Calu3 (cell line): ENCODE measurements around the gene PPP2CA. TPM values are rescaled to one million over a fixed set of nuclear protein-coding genes. Genes with fewer than 3 reads are reported as not detected.
"Not testable (repeated sequence)": the region's sequence is repeated elsewhere in the genome, so short reads cannot be mapped to it uniquely, and the experiment has no call there.

ENCODE experiments used
- BruUV-seq: library from RNA; stranded (reverse); fragments of 400-500 nt; replicated peaks from 2 replicates; lab custom pipeline; 2021; lab: Mats Ljungman, UMichigan
- CTCF ChIA-PET: fragments of 300-600 bp; sonication (Branson Sonifier 250); formaldehyde crosslinking; loops from one replicate; lab custom pipeline; 2022; ENCODE audit warnings: antibody characterized with exemption; lab: Charles Lee
- DNase-seq: peaks from one replicate; pipeline ENCODE4 v3.0.0; 2022
- H3K27ac Mint-ChIP-seq: one replicate; pipeline ENCODE4 v1.8.0; 2022; ENCODE audit warnings: mixed read lengths; ENCODE audit not compliant: unreplicated experiment
- H3K27me3 Mint-ChIP-seq: one replicate; pipeline ENCODE4 v1.8.0; 2022; ENCODE audit warnings: mixed read lengths; ENCODE audit not compliant: unreplicated experiment
- H3K36me3 Mint-ChIP-seq: one replicate; pipeline ENCODE4 v1.8.0; 2022; ENCODE audit warnings: mild to moderate bottlenecking, moderate library complexity, mixed read lengths; ENCODE audit not compliant: insufficient read depth, unreplicated experiment
- H3K4me1 Mint-ChIP-seq: one replicate; pipeline ENCODE4 v1.8.0; 2022; ENCODE audit warnings: mild to moderate bottlenecking, low read depth, mixed read lengths; ENCODE audit not compliant: unreplicated experiment
- H3K4me3 Mint-ChIP-seq: one replicate; pipeline ENCODE4 v1.8.0; 2022; ENCODE audit warnings: mild to moderate bottlenecking, low read depth, moderate library complexity, mixed read lengths; ENCODE audit not compliant: unreplicated experiment
- H3K9me3 Mint-ChIP-seq: one replicate; pipeline ENCODE4 v1.8.0; 2022; ENCODE audit warnings: low read depth, mixed read lengths; ENCODE audit not compliant: unreplicated experiment
- CTCF ChIP-seq: fragments of 200-600 bp; IDR thresholded peaks from one replicate; pipeline ENCODE4 v1.8.0; 2022; ENCODE audit warnings: antibody characterized with exemption; ENCODE audit not compliant: unreplicated experiment
- intact Hi-C: fragments of 100-400 bp; cut with micrococcal nuclease; formaldehyde crosslinking; loops from one replicate; pipeline ENCODE4 v1.10.0; 2022; ENCODE audit not compliant: unreplicated experiment
- total RNA-seq: library from RNA; stranded (reverse); gene quantifications from 2 replicates; pipeline ENCODE4 v1.2.3, GENCODE V29; 2022

The PPP2CA gene
- total RNA-seq, 1 experiment from 2014 or later = 260 TPM

- BruUV-seq = TSS peak; percentile 34
- Mint-ChIP-seq H3K4me1 (peaks cover 44% of the 10 kb centered on the region), H3K27me3 (no peaks in the 10 kb centered on the region), H3K27ac (peak overlapping the region; percentile 94), H3K4me3 (peak overlapping the region; percentile 93), H3K36me3 (peaks cover 68% of the 10 kb centered on the region), H3K9me3 (no peaks in the 10 kb centered on the region)
- CTCF ChIA-PET = interaction anchor here (0.6 to 3.4 kb wide), 11 partner anchors 11 to 601 kb away, joined by 3 to 22 read pairs (median 6); no protein-coding TSS in a partner anchor
- peak; percentile 76 for DNase-seq
- intact Hi-C loops = loop anchor here (2.0 to 5.0 kb wide), 4 partner anchors 38 to 147 kb away; partner anchors contain the start of gene UBE2B
- TF ChIP-seq CTCF = peak; percentile 26
Measured at GRCh38 chr5:134224888-134225779, 739 bp downstream of the PPP2CA start.

- no peak for DNase-seq
Measured at GRCh38 chr5:134223406-134224248, 2.2 kb downstream of the PPP2CA start.

DNA sequence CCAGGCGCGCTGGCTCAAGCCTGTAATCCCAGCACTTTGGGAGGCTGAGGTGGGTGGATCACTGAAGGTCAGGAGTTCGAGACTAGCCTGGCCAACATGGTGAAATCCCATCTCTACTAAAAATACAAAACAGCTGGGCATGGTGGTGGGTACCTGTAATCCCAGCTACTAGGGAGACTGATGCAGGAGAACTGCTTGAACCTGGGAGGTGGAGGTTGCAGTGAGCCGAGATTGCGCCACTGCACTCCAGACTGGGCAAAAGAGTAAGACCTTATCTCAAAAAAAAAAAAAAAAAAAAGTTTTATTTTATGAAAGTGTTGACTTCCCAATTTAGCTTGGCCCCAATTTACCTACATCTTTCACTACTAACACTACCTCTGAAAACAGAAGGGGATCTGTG lies 4.2 kb downstream of the PPP2CA start:
- intact Hi-C loops = loop anchor here (5.0 kb wide), 1 partner anchor 34 kb away; no protein-coding TSS in a partner anchor
- DNase-seq, BruUV-seq, H3K27me3 Mint-ChIP-seq, H3K9me3 Mint-ChIP-seq: not testable (repeated sequence)
- H3K27ac Mint-ChIP-seq = peak overlapping the region; percentile 61
- peak overlapping the region; percentile 93 for H3K4me3 Mint-ChIP-seq
- peaks cover 69% of the 10 kb centered on the region for H3K36me3 Mint-ChIP-seq
- CTCF ChIA-PET = interaction anchor here (0.6 kb wide), 1 partner anchor 25 kb away, joined by 3 read pairs; no protein-coding TSS in a partner anchor
- H3K4me1 Mint-ChIP-seq = peaks cover 46% of the 10 kb centered on the region

More at GRCh38 chr5:134223406-134224248, 2.2 kb downstream of the PPP2CA start:
- H3K9me3 Mint-ChIP-seq = no peaks in the 10 kb centered on the region
- peaks cover 57% of the 10 kb centered on the region for H3K4me1 Mint-ChIP-seq
- no peak for TF ChIP-seq CTCF
- CTCF ChIA-PET = interaction anchor here (0.9 to 1.6 kb wide), 3 partner anchors 10 to 184 kb away, joined by 3 to 6 read pairs (median 5); no protein-coding TSS in a partner anchor
- peak overlapping the region; percentile 94 for H3K27ac Mint-ChIP-seq
- intact Hi-C loops = loop anchor here (2.0 to 5.0 kb wide), 3 partner anchors 36 to 65 kb away; no protein-coding TSS in a partner anchor
- peaks cover 73% of the 10 kb centered on the region for H3K36me3 Mint-ChIP-seq
- no TSS peak for BruUV-seq
- peak overlapping the region; percentile 93 for H3K4me3 Mint-ChIP-seq
- H3K27me3 Mint-ChIP-seq = no peaks in the 10 kb centered on the region

DNA sequence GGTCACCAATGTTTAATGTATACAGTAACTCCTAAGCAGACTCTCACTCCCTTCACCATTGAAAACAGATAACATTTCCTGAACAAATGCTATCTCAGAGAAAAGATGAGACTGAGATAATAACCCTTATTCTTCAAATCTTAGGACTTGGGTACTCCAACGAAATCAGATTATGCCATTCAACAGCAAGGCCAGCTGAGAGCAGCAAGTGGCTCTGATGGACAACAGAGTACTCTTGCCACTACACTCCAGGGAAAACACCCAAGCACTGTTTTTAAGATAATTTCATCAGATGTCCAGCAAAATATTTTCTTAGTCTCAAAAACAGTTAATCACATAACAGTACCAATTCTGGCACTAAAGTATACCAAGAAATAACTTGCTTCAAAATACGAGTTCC lies 10.1 kb downstream of the PPP2CA start:
- no peak overlapping the region for H3K27ac Mint-ChIP-seq
- intact Hi-C loops = no loop called here
- BruUV-seq = no TSS peak
- no peaks in the 10 kb centered on the region for H3K9me3 Mint-ChIP-seq
- TF ChIP-seq CTCF = no peak
- H3K4me1 Mint-ChIP-seq = peaks cover 31% of the 10 kb centered on the region
- CTCF ChIA-PET = interaction anchor here (0.6 kb wide), 1 partner anchor 11 kb away, joined by 6 read pairs; no protein-coding TSS in a partner anchor
- H3K36me3 Mint-ChIP-seq = peaks cover 18% of the 10 kb centered on the region
- no peak for DNase-seq
- H3K4me3 Mint-ChIP-seq = no peak overlapping the region
- H3K27me3 Mint-ChIP-seq = no peaks in the 10 kb centered on the region

DNA sequence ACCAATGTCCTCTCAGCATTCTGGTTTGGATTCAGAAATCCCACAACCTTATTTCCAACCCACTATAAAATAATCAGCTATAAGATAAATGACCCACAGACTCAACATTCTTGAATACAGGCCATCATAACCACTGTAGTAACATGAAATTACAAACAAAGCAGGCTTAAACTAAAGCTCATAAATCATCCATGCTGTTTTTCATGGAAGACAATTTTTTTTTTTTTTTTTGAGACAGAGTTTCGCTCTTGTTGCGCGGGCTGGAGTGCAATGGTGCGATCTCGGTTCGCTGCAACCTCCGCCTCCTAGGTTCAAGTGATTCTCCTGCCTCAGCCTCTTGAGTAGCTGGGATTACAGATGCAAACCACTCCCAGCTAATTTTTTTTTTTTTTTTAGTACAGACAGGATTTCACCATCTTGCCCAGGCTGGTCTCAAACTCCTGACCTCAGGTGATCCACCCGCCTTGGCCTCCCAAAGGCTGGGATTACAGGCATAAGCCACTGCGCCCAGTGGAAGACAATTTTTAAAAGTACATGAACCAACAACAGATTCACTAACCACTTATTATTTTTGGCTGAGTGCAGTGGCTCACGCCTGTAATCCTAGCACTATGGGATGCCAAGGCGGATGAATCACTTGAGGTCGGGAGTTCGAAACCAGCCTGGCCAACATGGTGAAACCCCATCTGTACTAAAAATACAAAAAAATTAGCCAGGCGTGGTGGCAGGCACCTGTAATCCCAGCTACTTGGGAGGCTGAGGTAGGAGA lies 14.4 kb downstream of the PPP2CA start:
- H3K27me3 Mint-ChIP-seq, H3K36me3 Mint-ChIP-seq, BruUV-seq, H3K4me3 Mint-ChIP-seq, intact Hi-C loops, H3K27ac Mint-ChIP-seq, CTCF ChIA-PET, H3K9me3 Mint-ChIP-seq, DNase-seq: not testable (repeated sequence)
- peaks cover 11% of the 10 kb centered on the region for H3K4me1 Mint-ChIP-seq
